GM21825 (cell line): ENCODE data around the gene FADD.

Source experiments
- ATAC-seq: cut with Tn5 transposase; IDR thresholded peaks from one replicate; pipeline ENCODE4 v1.9.1; 2021; ENCODE audit warnings: mild to moderate bottlenecking, moderate library complexity; ENCODE audit not compliant: unreplicated experiment

Gene FADD, protein sequence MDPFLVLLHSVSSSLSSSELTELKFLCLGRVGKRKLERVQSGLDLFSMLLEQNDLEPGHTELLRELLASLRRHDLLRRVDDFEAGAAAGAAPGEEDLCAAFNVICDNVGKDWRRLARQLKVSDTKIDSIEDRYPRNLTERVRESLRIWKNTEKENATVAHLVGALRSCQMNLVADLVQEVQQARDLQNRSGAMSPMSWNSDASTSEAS

DNA sequence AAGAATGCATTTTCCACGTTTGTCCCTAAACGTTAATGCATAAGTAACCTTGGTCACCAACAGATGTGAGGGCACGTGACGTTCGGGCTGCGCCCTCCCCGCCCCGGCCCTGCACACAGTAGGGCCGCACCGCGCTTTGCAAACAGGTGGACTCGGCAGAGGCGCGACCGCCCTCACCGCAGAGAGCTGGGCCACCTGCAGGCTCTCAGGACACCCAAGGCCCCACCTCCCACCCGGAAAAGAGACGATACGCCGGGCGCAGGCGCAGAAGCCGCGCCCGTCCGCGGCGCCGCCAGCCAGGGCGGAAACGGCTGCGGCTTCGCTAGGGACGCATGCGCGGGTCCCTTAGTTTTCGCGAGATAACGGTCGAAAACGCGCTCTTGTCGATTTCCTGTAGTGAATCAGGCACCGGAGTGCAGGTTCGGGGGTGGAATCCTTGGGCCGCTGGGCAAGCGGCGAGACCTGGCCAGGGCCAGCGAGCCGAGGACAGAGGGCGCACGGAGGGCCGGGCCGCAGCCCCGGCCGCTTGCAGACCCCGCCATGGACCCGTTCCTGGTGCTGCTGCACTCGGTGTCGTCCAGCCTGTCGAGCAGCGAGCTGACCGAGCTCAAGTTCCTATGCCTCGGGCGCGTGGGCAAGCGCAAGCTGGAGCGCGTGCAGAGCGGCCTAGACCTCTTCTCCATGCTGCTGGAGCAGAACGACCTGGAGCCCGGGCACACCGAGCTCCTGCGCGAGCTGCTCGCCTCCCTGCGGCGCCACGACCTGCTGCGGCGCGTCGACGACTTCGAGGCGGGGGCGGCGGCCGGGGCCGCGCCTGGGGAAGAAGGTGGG lies at the start of gene FADD:
FADD (plus strand) TSS at position 377 of the 831 bp plus-strand sequence; CDS start at position 541, 164 bp downstream.
- ATAC-seq, result peak; percentile 68

DNA sequence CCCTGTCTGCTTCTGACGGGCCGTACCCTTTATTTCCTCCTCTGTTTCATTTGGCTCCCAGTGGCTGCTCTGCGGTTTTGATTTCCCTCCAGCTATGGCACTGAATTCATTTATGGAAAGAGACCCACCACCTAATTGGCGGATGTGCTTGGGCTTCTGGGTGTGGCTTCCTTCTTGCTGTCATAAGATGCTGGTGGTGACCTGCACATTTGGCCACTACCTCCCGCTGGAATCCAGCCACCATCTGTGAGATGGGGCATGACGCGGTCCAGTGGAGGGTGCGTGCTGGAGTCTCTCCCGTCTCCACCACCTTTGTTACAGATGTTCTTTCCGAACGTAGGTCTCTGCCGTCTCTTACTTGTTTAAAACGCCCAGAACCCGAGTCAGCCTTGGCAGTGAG lies 47.7 kb upstream of the FADD start:
- no peak for ATAC-seq

DNA sequence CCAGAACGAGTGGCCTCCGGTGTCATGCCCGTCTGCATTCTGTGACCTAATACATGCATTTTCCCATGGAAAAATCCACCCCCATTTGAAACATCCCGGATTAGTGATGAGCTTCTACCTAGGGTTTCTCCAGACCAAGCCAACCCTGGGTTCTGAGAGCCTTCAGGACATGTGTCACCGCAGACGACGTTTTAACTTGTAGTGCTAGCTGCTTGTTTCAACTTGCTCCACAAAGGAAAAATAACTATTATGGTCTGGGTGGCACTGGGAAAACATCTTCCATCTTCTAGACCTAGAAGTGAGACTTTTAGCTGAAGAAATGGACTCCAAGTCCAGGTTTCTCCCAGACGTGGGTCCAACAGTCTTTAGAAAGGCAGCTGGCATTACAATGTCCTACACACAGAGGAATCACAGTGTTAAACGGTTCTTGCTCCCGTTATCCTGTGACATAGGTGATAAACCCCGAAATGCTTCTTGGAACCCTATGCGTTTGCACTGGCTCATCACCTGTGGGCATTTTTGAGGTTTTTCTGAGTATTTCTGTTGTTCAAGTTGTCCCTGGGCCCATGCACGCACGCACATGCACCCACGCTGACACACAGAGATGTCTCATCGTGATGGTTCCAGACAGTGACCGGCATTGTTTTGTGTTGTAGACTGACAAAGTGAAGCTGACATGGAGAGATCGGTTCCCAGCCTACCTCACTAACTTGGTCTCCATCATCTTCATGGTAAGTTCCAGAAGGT lies 46.6 kb upstream of the FADD start:
- ATAC-seq, result no peak

DNA sequence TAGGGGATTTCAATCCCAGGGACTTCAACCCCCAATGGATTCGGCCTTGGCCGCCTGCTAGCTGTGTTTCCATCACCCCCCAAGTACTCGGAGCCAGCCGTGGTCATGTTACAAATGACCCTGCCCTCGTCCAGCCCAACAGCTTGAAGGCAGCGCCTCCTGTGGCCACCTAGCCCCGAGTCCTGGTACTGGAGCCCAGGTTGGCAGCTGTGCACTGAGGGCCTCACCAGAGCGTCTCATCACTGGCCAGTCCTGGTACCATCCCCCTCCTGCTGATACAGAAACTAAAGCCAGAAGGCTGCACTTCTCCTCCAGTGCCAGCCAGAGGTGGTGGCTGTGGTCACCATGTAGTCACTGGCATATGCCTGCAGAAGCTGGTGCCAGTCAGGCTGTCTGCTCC lies 44.9 kb upstream of the FADD start:
- ATAC-seq, result no peak

- no peak for ATAC-seq
These were observed 44.2 kb upstream of the FADD start for GRCh38 chr11:70158757-70159389.

DNA sequence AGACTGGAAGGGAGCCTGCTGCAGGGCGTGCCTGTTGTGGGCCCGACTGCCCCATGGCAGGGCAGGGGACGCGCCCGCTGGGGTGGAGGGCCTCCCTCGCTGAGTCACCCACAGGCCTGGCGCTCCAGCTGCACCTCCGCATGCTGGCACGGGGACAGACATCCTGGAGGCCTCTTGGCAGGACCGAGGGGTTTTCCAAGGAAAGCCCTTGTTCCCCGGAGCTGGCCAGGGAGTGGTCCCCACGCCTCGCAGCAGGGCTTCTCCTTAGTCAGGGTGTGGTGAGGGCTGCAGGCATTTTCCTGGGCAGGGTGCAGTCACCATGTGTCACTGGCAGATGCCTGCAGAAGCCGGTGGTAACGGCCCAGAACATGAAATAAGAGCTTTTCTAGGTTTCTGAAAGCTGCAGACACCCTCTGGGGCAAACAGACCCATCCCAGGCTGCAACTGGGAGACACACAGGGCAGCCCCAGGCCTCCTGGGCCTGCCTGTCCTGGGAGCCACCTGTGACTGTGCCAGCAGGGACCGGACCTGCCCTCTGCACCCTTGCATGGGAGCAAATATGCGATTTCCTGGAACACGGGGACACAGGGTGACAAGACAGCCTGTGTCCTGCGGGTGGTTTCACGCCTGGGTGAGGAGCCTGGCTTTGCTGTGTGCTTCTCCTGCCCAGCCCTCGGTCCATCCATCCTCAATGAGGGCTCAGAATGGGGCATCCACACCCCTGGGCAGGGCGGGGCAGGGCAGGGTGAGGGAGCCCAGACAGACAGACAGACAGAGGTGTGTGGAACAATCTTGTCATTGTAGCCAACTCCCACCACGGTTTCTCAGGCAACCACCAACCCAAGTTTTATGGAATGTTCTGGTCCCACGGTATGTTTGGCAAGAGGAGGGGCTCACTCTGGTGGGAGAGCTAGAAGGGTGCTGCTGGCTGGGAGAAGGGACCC lies 43.2 kb upstream of the FADD start:
- no peak for ATAC-seq

DNA sequence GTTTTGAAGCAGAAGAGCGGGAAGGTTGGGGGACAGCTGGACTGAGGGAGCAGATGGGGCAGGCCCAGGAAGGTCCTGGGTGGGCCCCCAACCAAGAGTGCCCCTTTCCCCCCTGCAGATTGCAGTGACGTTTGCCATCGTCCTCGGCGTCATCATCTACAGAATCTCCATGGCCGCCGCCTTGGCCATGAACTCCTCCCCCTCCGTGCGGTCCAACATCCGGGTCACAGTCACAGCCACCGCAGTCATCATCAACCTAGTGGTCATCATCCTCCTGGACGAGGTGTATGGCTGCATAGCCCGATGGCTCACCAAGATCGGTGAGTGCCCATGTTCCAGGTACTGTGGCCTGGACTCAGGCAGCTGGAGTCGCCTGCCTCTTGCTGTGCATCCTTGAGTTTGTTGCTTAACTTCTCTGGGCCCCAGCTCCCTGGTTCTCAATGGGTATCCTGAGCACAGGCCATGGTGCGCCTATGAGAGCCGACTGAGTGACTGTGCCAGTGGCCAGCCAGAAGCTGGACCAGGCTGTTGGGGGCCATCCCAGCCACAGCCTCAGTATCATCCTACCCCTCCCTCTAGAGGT lies 42.0 kb upstream of the FADD start:
- ATAC-seq, result no peak

DNA sequence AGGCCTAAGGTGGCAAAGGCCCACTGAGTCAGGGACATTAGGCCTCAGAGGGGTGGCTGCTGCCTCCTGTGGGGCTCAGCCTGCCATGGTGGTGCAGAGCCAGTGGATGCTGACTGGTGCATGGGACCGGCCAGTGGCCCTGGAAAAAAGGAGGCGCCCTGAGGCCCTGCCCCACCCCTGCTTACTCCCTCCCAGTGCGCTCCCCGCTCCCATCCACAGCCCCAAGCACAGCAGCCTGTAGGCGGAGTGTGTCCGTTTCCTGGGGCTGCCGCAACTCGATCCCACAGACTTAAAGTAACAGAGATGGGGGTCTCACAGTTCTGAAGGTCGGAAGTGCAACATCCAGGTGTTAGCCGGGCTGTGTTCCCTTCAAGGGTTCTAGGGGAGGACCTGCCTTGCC lies 38.4 kb upstream of the FADD start:
- ATAC-seq, result no peak

DNA sequence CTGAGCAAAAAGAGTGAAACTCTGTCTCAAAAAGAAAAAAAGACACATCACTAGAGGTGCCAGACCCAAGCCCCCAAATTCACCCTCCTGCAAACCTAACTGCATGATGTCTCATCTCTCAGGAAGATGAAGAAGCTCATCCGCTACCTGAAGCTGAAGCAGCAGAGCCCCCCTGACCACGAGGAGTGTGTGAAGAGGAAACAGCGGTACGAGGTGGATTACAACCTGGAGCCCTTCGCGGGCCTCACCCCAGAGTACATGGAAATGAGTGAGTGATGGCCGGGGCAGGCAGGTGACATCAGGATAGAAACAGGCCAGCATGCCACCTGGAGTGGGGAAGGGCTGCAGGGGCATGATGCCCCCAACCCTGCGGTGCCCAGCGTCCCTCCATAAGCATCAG lies 36.0 kb upstream of the FADD start:
- ATAC-seq, result no peak

- ATAC-seq, result no peak
These were observed 35.2 kb upstream of the FADD start for GRCh38 chr11:70167723-70168404.

DNA sequence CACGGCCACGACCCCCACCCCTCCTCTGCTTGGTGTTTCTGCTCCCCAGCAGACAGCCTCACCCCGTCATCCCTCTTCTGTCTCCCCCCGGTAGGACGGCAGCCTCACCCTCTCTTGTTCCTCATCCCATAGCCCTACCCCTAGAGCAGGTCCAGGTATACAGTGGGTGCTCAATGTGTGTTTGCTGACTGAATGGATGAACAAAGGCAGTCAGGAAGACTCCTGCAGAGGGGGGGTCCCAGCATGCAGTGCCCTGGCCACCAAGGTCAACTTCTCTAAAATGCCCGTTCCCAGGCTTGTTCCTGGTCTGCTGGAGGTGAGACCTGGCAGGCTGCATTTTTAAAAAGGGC lies 34.7 kb upstream of the FADD start:
- ATAC-seq, result no peak

- ATAC-seq, result no peak
These were observed 34.0 kb upstream of the FADD start for GRCh38 chr11:70169127-70169526.

GRCh38 chr11:70169632-70170031 lies 33.5 kb upstream of the FADD start:
- ATAC-seq, result no peak

DNA sequence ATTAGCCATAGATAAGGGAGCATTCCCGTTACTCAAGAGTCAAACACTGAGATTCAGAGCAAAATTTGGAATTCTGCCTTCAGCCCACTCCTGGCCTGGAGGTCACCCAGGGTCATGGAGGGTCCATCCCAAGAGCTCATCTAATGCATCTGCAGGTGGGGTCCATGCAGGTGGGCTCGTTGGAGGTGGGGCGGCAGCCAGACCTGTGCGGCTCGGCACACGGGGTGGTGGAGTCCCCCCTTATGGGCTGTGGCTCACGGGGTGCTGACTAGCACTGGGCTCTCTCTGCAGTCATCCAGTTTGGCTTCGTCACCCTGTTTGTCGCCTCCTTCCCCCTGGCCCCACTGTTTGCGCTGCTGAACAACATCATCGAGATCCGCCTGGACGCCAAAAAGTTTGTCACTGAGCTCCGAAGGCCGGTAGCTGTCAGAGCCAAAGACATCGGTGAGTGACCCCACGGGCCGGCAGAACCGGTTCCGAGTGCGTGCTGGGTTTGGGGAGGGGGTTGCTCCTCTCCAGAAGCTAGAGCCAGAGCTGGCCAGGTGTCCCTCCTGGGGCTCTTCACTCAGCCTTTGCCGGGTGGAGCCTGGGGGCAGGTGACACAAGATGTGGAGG lies 32.4 kb upstream of the FADD start:
- ATAC-seq, result no peak

DNA sequence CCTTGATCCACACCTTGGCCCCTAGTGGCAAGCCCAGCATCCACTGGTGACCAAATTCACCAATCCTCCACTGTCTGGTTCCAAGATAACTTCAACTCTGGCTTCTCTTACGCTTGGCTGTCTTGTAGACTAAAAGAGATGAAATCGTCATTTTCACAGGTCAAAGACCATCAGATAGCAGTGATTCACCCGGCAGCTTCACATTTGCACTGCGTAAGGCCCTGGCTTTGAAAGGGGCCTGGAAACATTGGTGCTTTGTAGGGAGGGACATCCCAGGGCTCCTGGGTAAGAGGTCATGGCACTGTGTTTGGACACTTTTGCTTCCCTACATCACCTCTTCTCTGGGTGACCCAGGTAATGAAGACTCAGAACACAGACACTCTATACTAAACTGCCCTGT lies 30.1 kb upstream of the FADD start:
- no peak for ATAC-seq

- no peak for ATAC-seq
These were observed 28.4 kb upstream of the FADD start for GRCh38 chr11:70174547-70175235.

DNA sequence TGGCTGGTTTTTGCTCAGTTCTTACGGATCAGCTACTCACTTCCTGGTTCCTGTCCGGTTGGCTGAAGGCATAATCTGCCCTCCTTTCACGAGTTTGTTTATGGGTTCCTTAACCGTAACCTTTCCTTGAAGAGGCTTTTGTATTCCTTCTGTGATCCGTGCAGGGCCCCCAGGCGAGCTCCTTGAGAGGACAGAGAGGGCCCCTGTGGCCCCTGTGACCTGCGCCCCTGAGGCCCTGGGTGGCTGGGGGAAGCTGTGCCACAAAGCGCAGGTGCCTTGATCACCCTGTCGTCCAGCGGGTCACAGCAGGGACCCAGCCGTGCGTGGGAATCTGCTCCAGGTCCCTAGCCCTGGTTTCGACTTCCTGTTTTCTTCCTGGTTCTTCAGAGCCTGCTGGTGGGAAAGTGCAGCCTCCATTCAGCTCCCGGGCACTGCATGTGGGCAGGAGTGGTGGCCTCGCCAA lies 27.8 kb upstream of the FADD start:
- no peak for ATAC-seq

GRCh38 chr11:70176940-70177689 lies 26.0 kb upstream of the FADD start:
- ATAC-seq, result no peak
